ENCODE measurements around the gene DCAF8. TPM values are rescaled to one million over a fixed set of nuclear protein-coding genes. Genes with fewer than 3 reads are reported as not detected.

Gene DCAF8
- total RNA-seq, 2 donors from 2014 or later: 103 to 121 TPM

DNA sequence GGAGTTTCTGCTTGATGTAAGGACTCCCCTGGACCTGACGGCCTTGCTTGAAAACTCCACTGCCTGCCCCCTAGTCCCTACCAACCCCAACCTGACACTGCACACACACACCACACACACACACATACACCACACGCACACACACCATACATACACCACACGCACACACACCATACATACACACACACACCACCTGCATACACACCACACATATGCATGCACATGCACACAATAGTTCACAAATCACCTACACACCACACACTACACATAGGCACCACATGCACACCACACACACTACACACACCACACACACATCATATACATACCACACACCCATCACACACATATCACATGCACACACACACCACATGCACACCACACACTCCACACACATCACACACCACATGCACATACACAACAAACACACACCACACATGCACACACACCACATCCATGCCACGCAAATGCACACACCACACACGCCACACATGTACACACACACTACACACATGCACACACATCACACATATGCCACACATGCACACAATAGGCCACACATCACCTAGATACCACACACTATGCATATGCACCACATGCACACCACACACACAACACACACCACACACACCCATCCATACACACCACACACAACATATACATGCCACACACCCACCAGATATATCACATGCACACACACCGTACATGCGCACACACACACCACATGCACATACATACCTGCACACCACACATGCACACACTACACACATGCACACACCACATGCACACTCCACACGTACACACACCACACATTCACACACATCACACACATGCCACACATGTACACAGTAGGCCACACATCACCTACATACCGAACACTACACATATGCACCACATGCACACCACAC, 68.3 kb downstream of the DCAF8 start:
- no peak for DNase-seq (ENCODE audit: low spot score)
- H3K9me3 ChIP-seq: no peaks in the 10 kb centered on the region
- no peaks in the 10 kb centered on the region for H3K36me3 ChIP-seq
- H3K27ac ChIP-seq: no peak overlapping the region
- no peak overlapping the region for H3K4me3 ChIP-seq
- peaks cover 0 to 25% of the 10 kb centered on the region in 2 donors for H3K4me1 ChIP-seq
- TF ChIP-seq CTCF (IDR thresholded peaks at IDR 0.05): no peak
- no peaks in the 10 kb centered on the region for H3K27me3 ChIP-seq

DNA sequence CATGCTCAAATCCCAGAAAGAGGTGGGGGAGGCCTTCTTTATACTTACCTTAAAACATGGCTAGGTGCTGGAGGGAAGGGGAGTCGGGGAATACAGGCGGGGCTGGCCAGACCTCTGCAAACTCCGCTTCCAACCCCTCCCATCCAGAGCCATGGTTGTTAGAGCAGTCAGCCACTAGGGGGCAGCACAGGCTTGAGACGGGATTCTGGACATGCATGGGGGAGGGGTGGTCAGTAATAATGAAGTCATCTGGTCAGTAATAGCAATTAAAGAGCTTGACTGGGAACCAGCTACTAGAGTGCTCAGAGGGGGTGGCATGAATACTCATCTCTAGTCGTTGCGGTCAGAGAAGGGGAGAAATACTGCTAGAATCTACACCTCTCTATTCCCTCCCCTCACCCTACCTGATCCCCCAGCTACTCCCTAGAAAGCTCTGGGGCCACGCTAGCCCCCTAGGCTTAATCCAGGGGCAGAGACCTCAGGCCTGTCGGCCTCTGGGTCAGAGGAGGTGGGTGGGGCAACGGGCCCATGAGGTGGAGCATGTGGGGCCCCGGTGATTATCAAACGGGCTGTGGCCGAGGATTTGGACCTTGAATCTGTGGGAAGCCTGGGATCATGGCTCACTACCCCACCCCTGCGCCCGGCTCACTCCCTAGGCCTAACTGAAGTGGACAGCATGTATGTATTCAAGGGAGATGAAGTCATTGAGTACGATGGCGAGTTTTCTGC, 69.1 kb downstream of the DCAF8 start:
- H3K27me3 ChIP-seq: no peaks in the 10 kb centered on the region
- H3K27ac ChIP-seq: peak overlapping the region; percentile 45 to 59
- no peaks in the 10 kb centered on the region for H3K36me3 ChIP-seq
- H3K4me1 ChIP-seq: peaks cover 0 to 25% of the 10 kb centered on the region in 2 donors
- no peak overlapping the region for H3K4me3 ChIP-seq
- peak; percentile 89 for DNase-seq (ENCODE audit: low spot score)
- peak; percentile 83 to 96 for TF ChIP-seq CTCF (IDR thresholded peaks at IDR 0.05)
- H3K9me3 ChIP-seq: no peaks in the 10 kb centered on the region

DNA sequence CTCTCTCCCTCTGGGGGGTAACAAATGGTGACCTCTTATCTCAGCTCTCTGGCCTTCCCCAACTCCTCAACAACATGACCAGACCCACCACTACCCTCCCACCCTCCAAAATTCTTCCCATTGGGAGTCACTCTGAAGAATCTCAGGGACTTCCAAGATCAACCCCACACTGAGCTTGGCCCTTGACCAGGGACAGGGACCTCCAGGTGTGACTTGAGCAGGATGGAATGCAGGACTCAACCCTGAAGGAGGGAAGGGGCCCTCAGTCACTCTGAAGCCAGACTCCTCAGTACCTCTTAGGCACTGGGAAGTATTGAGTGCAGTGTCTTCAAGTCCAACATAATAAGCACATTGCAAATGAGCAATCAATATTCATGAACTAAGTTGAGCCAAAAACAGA, 70.1 kb downstream of the DCAF8 start:
- Histone ChIP-seq H3K27ac (peak overlapping the region in 1 of 2 donors; percentile 37), H3K4me3 (no peak overlapping the region), H3K27me3 (no peaks in the 10 kb centered on the region), H3K36me3 (no peaks in the 10 kb centered on the region), H3K9me3 (no peaks in the 10 kb centered on the region), H3K4me1 (peaks cover 0 to 25% of the 10 kb centered on the region in 2 donors)
- no peak for TF ChIP-seq CTCF (IDR thresholded peaks at IDR 0.05)
- no peak for DNase-seq (ENCODE audit: low spot score)

- no peak overlapping the region for H3K27ac ChIP-seq
- DNase-seq (ENCODE audit: low spot score): no peak
- H3K36me3 ChIP-seq: no peaks in the 10 kb centered on the region
- no peak for TF ChIP-seq CTCF (IDR thresholded peaks at IDR 0.05)
- no peaks in the 10 kb centered on the region for H3K9me3 ChIP-seq
- peaks cover 0 to 25% of the 10 kb centered on the region in 2 donors for H3K4me1 ChIP-seq
- no peaks in the 10 kb centered on the region for H3K27me3 ChIP-seq
- no peak overlapping the region for H3K4me3 ChIP-seq
Observed at GRCh38 chr1:160191756-160192155, 70.6 kb downstream of the DCAF8 start.

- no peaks in the 10 kb centered on the region for H3K9me3 ChIP-seq
- peaks cover 0 to 25% of the 10 kb centered on the region in 2 donors for H3K4me1 ChIP-seq
- peak within 1 kb of the TSS in 1 of 2 donors; percentile 73 for H3K27ac ChIP-seq
- H3K27me3 ChIP-seq: no peaks in the 10 kb centered on the region
- no peak for TF ChIP-seq CTCF (IDR thresholded peaks at IDR 0.05)
- H3K4me3 ChIP-seq: peak within 1 kb of the TSS in 1 of 2 donors; percentile 22
- H3K36me3 ChIP-seq: no peaks in the 10 kb centered on the region
- no peak for DNase-seq (ENCODE audit: low spot score)
Observed at GRCh38 chr1:160189649-160190625, 72.4 kb downstream of the DCAF8 start, which contains the start of gene CASQ1. TSS of gene CASQ1 (plus strand) at chr1:160190575. CDS start at chr1:160190752, 177 bp downstream.

Data from right atrium auricular region (tissue), 2 donors.